G401 (cell line): ENCODE results near the gene ART5. TPM values are rescaled to one million over a fixed set of nuclear protein-coding genes. Genes with fewer than 3 reads are reported as not detected.
"Not testable (repeated sequence)": the region's sequence is repeated elsewhere in the genome, so short reads cannot be mapped to it uniquely, and the experiment has no call there.

Experiments used
- DNase-seq: peaks from one replicate; pipeline ENCODE4 v3.0.0-alpha.2; 2015; ENCODE audit warnings: low spot score
- in situ Hi-C: cut with HindIII; loops from 2 replicates; pipeline ENCODE4 v1.10.0; 2016; ENCODE audit warnings: low sequenced_read_pairs, mixed read lengths
- total RNA-seq: library from RNA; depleted of rRNA; stranded (reverse); fragments of >200 nt; shearing (Covaris generic); gene quantifications from 2 replicates; pipeline ENCODE4 v1.2.3, GENCODE V29; 2014

The ART5 gene
- total RNA-seq, 1 experiment from 2014 or later, result 8.5 TPM

DNA sequence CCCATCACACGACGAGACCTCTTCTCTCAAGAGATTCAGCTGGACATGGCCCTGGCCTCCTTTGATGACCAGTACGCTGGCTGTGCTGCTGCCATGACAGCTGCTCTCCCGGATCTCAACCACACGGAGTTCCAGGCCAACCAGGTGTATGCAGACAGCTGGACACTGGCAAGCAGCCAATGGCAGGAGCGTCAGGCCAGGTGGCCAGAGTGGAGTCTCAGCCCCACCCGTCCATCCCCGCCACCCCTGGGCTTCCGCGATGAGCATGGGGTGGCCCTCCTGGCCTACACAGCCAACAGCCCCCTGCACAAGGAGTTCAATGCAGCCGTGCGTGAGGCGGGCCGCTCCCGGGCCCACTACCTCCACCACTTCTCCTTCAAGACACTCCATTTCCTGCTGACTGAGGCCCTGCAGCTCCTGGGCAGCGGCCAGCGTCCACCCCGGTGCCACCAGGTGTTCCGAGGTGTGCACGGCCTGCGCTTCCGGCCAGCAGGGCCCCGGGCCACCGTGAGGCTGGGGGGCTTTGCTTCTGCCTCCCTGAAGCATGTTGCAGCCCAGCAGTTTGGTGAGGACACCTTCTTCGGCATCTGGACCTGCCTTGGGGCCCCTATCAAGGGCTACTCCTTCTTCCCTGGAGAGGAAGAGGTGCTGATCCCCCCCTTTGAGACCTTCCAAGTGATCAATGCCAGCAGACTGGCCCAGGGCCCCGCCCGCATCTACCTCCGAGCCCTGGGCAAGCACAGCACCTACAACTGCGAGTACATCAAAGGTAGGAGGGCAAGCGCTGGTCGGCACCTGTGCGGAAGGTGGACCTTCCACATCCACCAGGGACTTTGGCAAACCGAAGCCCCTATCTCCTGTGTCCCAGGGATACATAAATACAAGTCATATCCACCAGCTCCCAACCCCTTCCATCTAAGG is 18.1 kb upstream of the ART5 start:
- in situ Hi-C loops, result no loop called here
- no peak for DNase-seq

DNA sequence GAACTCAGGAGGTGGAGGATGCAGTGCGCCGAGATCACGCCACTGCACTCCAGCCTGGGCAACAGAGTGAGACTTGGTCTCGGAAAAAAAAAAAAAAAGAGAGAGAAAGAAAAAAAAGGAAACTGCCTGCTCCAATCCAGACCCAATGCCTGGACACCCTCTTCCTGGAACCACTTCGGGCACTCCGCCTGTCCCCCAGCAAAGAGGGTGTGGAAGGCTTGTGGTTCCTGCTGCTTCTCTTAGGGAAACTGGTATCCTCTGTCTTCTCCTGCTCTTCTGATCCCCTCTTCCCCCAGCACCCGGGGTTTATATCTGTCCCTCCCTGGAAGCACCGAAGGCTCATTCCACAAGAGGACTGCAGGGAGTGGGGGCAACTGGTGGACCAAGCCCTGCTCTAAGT is 16.5 kb upstream of the ART5 start:
- no peak for DNase-seq
- in situ Hi-C loops, result no loop called here

DNA sequence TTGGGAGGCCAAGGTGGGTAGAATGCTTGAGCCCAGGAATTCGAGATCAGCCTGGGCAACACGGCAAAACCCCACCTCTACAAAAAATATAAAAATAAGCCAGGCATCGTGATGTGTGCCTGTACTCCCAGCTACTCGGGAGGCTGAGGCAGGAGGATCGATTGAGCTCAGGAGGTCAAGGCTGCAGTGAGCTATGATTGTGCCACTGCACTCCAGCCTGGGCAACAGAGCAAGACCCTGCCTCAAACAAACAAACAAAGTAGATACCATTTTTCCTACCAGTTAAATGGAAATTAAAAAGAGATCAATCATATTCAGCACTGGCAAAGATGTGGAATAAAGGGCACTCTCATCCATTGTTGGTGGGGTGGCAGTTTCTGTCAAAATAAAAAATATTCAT is 15.5 kb upstream of the ART5 start:
- in situ Hi-C loops, DNase-seq: not testable (repeated sequence)

DNA sequence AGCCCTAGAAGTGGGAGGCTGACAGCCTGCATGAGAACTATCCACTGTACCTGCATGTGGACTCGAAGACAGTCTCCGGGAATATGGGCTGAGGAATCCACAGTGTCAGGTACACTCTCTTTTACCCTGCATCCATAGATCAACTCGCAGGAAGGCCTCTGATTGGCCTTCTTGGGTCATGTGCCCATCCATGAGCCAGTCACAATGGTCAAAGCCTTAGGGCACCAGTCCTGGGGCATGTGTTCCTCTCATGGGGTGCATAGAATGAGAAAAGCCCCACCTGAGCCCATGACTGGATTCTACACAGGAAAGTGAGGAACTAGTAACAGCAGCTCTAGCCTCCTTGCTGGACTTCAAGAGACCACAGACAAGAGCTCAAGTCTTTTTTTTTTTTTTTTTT is 13.8 kb upstream of the ART5 start:
- in situ Hi-C loops, result no loop called here
- no peak for DNase-seq

DNA sequence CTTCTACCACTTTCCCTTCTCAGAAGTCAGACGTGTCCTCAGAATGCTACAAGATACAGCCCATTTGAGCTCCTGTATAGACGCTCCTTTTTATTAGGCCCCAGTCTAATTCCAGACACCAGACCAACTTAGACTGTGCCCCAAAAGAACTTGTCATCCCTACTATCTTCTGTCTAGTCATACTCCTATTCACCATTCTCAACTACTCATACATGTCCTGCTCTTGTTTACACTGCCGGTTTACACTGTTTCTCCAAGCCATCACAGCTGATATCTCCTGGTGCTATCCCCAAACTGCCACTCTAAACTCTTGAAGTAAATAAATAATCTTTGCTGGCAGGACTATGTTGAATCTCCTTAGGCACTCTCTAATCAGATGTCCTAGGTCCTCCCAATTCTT is 10.7 kb upstream of the ART5 start:
- in situ Hi-C loops, DNase-seq: not testable (repeated sequence)

DNA sequence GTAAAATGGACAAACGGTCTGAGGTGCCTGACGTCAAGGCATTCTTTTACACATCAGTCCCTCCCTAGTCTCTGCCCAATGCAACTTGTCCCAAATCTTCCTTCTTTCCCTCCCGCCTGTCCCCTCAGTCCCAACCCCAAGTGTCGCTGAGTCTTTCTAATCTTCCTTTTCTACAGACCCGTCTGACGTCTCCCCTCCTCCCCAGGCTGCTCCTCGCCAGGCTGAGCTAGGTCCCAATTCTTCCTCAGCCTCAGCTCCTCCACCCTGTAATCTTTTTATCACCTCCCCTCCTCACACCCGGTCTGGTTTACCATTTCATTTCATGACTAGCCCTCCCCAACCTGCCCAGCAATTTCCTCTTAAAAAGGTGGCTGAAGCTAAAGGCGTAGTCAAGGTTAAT is 7.6 kb upstream of the ART5 start:
- DNase-seq, in situ Hi-C loops: not testable (repeated sequence)

DNA sequence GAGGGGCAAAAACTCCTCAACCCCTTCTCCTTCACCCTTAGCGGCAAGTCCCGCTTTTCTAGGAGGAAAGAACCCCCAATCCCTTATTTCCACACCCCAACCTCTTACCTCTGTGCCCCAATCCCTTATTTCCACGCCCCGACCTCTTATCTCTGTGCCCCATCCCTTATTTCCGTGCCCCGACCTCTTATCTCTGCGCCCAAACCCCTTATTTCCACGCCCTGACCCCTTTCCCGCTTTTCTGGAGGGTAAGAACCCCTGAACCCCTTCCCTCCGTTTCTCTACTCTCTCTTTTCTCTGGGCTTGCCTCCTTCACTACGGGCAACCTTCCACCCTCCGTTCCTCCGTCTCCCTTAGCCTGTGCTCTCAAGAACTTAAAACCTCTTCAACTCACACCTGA is 7.1 kb upstream of the ART5 start:
- DNase-seq, in situ Hi-C loops: not testable (repeated sequence)

DNA sequence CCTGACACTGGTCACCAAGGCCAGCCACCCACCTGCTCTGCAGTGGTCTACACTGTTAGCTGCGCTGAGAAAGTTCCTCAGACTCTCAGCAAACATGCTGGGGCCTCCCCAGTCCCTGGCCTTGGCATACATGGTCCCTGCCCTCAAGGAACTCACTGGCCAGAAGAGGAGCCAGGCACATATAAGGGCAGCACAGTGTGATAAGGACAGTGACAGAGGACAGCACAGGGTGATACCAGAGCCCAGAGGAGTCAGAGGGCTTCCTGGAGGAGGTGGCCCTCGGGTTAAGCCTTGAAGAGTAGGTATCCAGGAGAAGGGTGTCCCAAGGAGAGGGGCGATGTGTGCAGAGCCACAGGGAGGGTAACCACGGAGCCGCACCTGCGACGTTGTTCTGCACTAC is 3.8 kb upstream of the ART5 start:
- no peak for DNase-seq
- in situ Hi-C loops, result no loop called here

DNA sequence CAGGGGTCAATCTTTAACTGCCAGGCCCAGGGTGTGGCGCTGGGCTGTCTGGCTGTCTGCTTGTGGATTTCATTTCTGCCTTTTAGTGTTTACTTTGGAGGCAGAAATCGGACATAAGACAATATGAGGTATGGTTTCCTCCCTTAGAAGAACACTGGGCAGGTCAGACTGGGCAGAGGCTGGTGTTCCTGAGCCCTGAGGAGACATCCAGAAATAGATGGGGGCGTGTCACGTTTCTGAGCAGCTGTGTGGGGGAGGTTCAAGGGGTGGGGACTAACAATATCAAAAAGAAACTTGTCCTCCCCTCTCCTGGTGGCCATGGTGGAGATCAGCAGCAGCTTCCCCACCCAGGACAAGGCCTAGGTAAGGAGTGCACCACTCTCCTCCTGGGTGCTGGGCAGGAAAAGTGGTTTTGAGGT is 3.0 kb upstream of the ART5 start, which contains the start of gene ART1:
ART1 (plus strand) TSS at position 312 of the 419 bp plus-strand sequence. CDS start 14,086 bp downstream, outside the sequence.
- in situ Hi-C loops, result no loop called here
- DNase-seq, result no peak

DNA sequence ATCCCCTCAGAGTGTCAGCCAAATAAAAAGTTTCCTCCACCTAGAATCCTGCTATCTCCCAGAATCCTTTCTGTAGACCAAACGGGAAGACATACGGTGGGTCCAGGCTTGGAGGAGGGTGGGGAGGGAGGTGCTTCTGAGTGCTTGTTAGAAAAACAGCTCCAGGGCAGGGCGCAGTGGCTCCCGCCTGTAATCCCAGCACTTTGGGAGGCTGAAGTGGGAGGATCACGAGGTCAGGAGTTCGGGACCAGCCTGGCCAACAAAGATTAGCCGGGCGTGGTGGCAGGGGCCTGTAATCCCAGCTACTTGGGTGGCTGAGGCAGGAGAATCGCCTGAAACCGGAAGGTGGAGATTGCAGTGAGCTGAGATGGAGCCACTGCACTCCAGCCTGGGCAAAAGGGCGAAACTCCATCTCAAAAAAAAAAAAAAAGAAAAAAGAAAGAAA is 1.3 kb upstream of the ART5 start:
- in situ Hi-C loops, DNase-seq: not testable (repeated sequence)

DNA sequence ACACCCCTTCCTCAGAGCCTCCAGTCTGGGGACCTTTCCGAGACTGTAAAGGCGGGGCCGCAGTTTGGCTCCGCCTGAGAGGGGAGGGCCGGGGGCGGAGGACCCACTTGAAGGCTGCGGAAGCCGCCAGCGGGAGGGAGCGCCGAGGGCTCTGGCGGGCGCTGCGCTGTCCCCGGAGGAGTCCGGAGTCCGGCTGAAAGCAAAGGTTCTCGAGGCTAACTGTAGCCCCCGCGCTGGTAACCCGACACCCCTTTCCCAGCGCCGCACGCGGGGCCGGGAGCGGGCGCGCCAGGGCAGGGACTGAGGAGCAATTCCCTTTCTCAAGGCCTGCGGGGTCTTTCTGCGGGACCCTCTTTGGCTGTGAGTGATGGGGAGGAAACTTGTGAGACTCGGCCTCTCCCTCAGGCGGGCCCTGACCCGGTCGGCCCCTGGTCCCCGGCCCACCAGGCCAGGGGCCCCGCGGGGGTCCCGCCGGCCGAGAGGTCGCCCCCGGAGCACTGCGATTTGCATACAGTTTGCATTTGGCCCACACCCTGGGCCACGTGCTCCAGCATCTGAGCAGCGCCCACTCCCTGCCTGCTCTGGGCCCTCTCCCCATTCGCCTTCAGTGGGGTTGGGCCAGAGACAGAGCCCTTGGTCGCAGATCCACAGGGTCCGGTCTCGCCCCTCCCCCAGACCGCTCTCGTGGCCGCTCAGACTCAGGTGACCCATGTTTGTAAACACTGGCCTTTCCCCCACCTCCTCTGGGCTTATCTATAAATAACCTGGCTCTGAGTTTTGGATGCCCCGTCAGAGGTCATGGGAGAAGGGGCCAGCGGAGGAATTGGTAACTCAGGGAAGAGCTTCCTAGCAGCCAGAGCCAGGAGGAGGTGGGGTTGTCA is 519 bp upstream of the ART5 start:
- peak; percentile 30 for DNase-seq
- in situ Hi-C loops, result no loop called here

DNA sequence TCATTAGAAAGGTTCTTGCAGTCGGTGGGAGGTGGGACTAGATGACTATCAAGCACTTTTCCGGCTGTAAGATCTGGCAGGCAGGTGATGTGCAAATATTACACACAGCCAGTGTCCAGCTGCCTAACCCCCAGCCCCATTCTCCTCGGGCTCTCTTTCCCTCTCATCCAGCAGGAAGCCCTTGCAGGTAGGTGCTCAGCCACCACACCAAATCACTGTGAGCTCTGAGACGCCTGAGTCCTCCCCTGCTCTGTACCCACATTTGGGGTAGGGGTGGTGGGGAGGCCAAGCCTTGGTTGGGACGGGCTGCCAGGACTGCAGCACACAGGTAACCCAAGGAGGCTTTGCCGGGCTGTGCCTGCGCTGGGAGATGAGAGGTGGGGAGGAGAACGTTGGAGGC is 601 bp downstream of the ART5 start:
- in situ Hi-C loops, result no loop called here

DNA sequence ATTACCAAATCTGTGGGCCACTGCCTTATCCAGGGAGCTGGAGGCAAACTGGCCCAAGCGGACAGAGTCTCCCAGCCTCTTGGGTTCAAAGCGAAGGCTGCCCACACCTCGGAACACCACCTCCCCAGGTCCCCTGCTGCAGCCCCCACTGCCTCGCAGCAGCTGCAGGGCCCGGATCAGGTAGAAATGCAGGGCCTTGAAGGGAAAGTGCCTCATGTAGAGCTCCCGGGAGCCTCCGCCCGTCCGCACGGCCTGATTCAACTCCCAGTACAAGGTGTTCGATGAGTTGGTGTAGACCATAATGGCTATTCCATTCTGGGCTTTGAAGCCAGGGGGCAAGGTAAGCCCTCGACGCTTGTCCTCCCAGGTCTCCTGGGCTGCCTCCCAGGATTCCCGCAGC is 2.0 kb downstream of the ART5 start:
- no peak for DNase-seq
- in situ Hi-C loops, result no loop called here

More for the DNA sequence above, 601 bp downstream of the ART5 start:
- DNase-seq, result no peak

DNA sequence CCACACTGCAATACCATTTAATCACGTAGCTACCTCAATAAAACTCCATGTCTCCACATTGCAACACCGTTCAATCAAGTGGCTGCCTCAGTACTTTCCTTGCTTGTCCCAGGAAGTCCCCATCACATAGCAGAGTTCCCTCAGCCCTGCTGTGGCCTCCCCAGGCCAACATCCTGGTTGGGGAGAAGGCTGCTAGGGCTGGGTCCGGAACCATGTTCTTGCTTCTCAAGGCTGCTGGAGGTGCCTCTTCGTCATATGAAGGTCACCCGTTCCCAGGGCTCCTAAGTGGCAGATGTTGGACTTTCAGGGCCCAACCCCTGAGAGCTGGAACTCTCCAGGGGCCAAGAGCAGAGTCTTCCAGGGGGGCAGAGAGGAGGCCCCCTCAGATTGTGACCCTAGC is 3.3 kb downstream of the ART5 start:
- no peak for DNase-seq
- in situ Hi-C loops, result no loop called here

DNA sequence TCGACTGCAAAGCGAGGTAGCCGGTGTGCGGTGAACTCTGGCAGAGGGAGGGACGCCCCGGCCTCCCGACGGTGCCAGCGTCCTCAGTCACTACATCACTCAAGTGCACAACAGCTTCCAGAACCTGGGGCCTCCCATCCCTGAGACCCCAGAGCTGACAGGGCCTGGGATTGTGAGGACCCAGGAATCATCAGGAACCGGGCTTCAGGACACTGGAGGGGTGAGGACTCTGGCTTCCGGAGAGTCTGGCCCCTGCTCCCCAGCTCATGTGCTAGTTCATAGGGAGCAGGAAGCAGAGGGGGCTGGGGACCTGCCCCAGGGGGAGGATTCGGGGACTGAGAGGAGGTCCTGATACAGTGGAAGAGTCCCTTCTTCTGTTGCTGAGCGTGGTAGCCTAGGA is 4.6 kb downstream of the ART5 start:
- in situ Hi-C loops, result no loop called here

DNA sequence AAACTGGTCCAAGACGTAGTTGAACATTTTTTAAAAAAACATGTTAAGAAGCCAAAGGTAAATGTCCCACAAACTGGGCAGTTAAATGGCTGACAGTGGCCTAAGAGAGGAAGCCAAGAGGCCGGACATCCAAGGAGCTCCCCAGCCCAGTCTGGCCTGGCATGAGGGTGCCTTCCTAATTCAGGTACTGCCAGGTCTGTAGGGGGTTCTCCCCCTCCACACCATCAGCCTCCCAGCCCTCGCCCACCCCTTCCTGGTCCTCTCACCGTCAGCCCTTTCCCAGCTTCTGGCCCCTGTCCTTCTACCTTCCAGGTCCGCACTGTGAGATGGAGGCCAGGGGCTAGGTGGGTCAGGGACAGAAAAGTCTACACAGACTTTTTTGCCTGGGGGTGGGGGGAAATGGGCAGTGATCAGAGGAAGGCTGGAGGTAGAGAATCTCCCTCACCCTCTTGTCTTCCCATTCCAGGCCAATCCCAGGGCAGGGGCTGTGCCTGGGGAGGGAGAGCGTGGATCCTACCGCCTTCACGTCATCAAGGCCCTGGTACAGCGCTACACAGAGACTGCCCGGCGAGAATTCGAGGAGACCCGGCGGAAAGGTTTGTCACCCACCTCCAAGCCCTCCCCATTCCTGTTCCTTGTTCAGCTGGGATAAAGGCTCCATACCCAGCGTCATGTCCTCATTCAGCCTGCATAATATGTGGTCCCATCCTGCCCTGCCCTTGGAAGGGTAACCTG is 6.0 kb downstream of the ART5 start:
- DNase-seq, result no peak
- in situ Hi-C loops, result no loop called here

More for the DNA sequence above, 4.6 kb downstream of the ART5 start:
- no peak for DNase-seq

DNA sequence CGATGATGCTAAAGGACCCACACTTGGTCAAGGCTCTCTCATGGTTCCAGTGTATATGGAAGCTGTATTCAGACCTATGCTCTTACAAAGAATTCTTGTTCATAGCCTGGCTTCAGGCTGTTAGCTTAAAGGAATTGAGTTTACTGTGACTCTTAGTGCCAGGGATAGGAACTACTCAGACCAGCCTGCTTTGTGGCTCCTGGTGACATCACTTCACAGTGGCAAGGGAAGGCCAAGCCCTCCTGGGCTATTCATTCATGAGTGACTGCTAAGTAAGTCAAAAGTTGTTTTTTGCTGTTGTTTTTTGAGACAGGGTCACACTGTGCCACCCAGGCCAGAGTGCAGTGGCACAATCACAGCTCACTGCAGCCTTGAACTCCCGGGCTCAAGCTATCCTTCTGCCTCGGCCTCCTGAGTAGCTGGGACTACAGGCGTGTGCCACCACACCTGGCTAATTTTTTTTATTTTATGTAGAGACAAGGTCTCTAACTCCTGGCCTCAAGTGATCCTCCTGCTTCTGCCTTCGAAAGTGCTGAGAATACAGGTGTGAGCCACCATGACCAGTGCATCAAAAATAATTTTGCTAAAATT is 9.6 kb downstream of the ART5 start:
- in situ Hi-C loops, result no loop called here
- DNase-seq, result no peak

DNA sequence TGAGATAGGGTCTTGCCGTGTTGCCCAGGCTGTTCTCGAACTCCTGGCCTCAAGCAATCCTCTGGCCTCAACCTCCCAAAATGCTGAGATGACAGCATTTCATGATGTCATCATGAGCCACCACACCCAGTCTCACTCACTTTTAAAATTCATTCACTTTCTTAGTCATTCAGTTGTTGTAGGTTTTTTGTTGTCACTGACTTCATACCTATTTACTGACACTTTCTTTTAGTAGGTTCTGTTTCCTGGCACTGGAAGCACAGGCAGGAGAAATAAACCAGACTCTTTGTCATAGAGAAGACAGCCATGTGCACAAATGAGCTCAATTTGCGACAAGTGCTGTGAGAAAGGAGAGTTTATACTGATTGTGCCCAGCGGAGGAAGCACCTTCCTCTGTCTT is 10.5 kb downstream of the ART5 start:
- in situ Hi-C loops, result no loop called here
- DNase-seq, result no peak

DNA sequence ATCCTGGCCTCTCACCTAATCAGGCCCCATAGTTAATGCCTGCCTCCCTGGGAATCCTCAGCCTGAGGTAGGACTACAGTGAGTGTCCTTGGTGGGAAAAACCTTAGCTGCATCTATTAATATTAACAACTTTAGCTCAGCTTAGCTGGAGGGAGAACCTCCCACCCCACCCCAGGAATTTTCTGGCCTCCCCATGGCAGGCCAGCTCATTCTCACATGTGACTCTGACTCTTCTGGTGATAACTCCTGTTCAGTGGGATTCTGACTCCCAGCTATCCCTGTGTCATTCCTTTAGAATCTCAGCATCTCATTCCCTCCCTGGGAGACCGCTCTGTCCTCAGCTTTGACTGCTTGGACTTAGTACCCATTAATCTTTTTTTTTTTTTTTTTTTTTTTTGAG is 14.5 kb downstream of the ART5 start:
- DNase-seq, result no peak
- in situ Hi-C loops, result no loop called here
